Pulmonary artery endothelial cell (primary cell): ENCODE data around the gene FUT6. TPM values are rescaled to one million over a fixed set of nuclear protein-coding genes. Genes with fewer than 3 reads are reported as not detected.

Experiments
- DNase-seq: peaks from one replicate; pipeline ENCODE4 v3.0.0-alpha.2; 2011; ENCODE audit warnings: low read depth, low spot score
- total RNA-seq: library from RNA; depleted of rRNA; stranded (reverse); fragments of >200 nt; gene quantifications from 2 replicates; pipeline ENCODE4 v1.2.3, GENCODE V29; 2014

FUT6 gene
- total RNA-seq, 1 donor from 2014 or later, result not detected

DNA sequence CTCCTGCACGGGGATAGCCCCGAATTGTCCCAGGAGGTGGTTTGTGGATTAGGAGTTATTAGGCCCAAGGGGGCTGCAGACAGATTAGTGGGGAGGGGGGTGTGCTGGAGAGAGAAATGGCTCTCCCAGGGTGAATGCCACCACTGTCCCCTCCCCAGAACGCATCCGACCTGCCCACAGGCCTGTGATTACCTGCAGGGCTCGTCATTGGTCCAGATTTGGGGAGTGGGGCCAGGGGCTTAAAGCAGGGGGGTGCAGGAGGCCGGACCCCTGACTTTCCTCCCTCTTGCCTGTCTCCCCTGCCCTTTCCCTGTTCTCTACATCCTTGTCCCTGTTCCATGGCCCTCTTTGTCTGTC, 33.4 kb downstream of the FUT6 start:
- no peak for DNase-seq

DNA sequence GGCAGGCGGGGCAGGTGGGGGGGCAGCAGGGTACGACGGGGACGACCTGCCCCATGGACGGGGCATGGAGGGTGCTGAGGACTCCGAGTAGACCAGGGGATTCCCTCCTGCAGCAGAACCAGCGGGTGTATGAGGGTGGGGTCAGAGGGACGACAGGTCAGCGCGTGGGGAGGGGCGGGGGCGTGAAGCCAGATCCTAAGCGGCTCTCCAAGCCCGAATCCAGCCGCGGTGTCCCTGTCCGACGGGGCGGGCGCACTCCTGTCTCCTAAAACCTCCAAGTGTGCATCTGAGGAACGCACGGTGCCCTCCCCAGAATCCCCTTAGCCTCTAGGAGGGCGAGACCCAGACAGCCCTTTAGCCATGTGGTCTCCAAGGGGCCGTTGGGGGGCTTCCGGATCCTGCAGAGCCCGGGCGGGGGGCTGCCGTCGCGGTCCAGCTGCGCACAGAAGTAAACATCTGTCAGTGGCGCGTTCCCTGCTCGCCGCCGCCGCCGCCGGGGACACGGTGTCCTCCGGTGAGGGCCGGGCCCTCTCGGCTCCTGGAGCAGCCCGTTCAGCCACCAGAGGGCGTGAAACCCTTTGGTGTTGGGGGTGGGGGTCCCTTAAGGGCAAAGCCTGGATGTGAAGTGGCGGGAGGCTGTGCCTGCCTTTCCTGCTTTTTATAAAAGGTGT, 33.9 kb downstream of the FUT6 start:
- no peak for DNase-seq

DNA sequence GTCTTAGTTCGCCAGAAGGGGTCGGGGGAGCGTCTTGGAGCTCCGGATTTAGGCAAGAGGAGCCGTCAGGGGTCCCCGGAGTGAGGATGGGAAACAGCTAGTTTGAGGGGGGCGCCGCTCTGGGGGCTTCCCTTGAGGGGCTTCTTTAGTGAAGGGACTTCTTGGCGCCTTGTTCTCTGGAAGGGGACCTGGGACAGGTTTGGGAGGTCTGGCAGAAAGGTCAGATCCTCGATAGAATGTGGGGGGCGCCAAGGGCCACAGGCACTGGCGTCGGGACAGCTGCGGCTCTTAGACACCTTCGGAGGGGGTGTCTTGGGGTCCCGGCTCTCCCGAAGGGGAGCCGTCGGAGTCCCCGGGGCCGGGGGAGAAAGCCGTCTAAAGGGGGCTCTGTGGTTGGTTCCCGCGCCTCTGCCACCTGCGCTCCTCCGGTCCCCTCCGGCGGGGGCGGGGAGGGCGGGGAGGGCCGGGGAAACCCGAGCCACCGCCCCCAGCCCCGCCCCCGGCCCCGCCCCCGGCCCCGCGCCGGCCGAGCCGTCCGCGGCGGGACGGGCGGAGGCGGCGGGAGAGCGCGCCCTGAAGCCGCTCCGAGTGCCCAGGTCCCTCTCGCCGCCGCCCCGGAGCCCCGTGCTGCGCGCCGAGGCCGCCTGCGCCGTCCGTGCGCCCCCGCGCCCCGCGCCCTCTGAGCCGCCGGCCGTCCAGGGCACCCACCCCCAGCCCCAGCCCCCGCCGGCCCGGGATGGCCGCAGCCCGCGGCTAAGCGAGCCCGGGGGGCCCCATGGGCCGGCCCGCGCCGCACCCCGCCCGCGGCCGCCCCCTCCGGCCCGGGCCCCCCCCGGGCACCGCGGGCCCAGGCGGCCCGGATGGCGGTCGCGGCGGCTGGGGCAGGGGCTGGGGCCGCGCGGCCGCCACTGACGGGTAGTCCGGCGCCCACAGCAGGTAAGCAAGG, 34.7 kb downstream of the FUT6 start, which contains the start of gene NRTN:
Gene NRTN (plus strand): TSS at position 552 of the 946 bp plus-strand sequence. CDS start 19,099 bp downstream, outside the sequence.
- no peak for DNase-seq

DNA sequence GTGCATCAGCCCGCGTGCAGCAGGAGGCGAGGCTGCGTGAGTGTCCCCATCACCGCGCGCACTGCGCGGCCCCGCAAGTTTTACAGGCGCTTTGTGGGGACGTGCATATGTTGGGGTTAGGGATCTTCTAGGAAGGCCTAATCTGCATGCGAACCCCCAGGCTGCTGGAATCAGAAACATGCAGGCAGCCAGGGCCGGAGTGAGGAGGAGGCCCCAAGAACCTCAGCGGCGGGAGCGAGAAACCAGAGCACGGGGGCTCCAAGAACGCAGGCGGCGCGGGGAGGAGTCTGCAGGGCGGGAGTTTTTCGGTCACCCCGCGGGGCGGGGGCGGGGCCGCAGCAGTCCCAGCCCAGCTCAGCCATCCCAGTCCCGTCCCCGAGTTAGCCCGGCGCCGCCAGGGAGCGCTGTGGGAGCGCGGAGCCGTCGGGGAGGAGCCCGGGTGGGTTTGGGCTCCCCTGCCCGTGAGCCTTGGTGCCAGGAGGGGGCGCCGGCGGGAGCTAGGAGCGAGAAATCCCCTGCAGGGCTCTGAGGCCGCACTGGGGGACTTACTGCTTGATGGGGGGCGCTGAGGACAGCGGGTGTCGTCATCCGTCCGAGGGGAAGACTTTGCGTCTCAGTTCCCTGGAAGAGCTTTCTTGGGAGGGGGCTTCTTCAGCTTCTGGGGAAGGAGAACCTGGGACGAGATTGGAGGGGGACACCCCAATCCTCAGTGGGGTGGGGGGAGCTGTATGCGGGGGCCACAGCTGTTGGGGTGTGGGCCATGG, 35.6 kb downstream of the FUT6 start:
- peak; percentile 46 for DNase-seq

DNA sequence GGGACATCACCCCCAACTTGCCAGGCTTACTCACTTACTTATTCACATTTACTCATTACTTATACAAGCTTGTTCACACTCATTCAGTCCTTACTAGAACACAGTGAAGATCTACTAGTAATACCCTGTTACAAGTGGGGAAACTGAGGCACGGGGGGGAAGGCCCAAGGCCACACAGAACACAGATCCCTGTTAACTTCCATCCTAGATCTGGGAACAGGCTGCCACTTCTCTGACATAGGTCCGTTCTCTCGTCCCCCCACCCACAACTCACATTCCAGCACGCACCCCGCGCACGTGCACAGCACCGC, 36.1 kb downstream of the FUT6 start:
- DNase-seq, result no peak

DNA sequence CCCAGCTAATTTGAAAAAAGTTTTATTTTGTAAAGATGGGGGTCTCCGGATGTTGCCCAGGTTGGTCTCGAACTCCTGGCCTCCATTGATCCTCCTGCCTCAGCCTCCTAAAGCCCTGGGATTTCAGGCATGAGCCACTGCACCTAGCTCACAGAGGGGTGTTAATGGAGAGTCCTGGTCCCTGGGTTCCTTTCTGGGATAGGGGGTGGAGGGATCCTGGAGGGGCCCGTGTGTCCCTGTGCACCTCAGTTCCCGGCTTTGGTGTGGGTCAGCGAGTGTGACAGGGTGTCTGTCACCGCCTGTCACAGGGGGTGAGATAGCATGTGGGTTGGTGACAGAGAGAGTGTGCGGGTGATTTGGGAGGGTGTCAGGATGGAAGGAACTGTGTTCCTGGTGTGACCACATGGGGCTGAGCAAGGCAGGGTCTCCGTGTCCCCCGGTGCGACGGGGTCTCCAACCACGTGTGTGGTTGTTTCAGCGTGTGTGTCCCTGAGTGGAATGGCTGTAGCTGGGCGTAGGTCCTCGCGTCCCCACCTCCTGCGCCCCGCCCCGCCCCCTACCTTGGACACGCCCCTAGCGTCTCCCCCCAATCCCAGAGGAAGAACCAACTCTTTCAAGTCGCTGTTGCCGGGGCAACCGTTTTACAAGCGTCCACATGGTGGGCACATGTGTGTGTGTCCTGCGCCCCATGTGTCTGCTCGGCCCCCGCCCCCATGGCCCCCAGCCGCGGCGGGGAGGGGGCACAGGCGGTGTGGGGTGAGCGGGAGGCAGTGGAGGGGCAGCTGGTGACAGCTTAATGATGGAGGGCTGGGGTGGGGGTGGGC, 37.5 kb downstream of the FUT6 start:
- DNase-seq, result no peak

DNA sequence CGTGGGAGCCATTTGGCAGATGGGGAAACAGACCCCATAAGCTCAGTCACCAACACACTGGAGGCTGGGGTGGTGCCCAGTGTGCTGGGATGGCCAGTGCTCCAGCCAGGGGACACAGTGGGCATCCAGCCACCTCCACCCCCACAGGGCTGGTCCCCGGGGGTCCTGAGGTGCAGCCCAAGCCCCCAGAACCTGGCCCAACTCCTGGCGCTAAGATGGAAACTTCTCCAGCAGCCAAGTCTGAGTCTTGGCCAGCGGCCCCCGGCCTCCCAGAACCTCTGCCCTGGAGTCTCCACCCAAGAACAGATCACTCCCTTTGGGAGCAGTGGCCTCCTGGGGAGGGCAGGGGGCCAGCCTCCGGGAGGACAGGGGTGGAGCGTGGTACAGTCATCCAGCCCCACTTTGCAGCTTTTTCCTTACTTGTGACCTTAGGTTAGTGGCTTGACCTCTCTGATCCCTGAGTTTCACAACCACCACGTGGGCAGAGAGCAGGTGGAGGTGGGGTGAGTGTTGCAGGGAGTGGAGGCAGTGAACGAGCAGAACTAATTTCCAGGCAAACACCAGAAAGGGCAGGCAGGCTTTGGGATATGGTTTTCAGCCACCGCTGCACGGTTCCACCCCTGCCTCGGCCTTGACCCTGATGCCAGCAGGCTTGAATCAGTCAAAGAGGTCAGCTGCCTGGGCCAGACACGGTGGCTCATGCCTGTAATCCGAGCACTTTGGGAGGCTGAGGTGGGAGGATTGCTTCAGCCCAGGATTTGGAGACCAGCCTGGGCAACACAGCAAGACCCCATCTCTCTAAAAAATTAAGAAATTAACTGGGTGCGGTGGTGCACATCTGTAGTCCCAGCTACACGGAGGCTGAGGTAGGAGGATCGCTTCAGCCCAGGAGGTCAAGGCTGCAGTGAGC, 38.9 kb downstream of the FUT6 start:
- DNase-seq, result no peak

DNA sequence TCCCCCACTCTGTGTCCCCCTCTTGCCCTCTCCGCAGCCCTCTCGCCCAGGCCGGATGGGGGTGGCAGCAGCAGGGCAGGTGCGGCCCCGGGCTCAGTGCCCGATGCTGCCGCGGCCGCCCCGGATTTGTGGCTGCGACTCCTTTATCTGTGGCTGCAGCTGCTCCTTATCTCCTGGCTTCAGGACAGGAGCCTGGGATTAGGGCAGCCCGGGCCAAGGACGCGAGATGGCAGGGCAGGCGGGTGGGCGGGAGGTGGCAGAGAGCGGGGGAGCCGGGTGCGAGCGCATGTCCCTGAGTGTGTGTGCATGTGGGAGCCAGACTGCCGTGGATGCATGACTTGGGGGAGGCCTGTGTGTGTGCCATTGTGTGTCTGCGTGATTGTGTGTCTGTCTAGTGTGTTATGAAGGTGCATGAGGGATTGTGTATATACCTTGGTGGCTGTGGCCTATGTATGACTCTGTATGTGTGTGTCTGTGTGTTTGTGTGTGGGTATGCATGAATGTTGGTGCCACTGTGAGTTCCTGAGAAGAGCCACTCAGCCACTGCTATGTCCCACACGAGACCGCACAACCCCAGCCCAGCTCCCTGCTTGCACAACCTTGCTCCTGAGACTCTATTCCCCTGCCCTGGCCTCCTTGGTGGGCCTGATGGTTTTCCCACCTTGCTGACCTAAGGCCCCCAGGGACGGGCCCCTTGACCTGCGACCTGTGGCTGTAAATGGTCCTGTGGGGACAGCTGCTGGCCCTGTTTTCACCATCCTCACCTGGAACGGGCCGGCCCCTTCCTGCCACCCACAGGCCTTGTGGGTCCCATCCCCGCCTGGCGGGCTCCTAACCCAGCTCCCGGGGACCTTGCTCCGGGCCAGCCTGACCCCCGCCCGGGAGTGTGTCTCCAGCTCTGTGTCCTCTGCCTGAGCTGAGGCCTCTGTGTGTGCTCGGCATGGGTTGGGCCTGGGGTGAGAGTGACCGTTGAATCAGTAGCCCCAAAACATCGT, 40.0 kb downstream of the FUT6 start:
- no peak for DNase-seq

DNA sequence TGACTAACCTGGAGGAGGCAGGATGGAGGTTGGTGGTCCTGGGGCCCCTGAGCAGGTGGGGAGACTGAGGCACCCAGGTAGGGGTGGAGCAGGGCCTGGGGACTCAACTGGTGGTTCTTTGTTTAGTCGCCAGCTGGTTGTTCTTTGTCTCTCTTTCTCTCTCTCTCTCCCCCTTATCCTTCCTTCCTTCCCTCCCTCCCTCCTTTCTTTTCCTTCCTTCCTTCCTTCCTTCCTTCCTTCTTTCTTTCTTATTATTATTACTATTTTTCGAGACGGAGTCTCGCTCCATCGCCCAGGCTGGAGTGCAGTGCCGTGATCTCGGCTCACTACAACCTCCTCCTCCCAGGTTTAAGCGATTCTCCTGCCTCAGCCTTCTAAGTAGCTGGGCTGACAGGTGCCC, 41.3 kb downstream of the FUT6 start:
- DNase-seq, result no peak

DNA sequence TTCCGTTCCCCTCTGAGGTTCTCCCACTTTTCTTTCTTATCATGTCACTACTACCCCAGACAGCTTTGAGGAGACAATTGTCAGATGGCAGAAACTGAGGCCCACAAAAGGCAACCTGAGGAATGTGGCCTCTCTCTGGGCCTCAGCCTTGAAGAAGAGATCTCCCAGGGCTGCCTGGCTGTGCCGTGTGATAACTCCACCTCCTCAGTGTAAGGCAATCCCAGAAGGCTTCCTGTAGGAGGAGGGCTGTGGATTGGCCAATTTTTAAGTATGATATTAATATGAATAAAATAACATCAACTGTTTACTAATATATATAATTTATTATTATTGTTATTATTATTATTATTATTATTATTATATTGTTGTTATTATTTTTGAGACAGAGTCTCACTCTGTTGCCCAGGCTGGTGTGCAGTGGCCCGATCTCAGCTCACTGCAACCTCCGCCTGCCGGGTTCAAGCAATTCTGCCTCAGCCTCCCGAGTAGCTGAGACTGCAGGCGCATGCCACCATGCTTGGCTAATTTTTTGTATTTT, 44.1 kb downstream of the FUT6 start:
- no peak for DNase-seq

DNA sequence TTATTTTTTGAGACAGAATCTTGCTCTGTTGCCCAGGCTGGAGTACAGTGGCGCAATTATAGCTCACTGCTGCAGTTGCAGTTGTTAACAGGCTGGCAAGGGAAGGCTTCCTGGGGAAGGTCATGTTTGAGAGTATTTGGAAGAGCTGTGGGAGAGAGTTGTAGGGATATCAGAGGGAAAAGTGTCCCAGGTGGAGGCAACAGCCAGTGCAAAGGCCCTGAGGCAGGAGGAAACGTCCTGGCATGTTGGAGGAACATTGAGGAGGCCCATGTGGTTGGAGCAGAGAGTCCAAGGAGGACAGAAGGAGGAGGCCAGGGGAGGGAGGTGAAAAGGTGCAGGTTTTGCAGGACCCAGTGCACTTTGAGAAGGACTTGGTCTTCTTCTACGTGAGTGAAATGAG, 46.3 kb downstream of the FUT6 start:
- no peak for DNase-seq

DNA sequence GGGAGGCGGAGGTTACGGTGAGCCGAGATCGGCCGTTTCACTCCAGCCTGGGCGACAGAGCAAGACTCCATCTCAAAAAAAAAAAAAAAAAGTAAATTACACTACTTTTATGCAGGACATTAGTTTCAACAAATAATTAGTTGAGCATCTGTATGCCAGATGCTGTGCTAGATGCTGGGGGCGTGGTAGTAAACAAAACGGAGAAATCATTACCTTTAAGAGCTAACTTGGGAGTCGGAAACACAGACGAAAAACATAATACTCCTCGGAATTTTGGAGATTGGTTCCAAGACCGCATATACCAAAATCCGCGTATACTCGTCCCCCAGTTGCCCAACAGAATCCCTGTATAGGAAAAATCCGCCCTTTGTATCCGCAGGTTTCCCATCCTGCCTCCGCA, 47.3 kb downstream of the FUT6 start:
- DNase-seq, result no peak

DNA sequence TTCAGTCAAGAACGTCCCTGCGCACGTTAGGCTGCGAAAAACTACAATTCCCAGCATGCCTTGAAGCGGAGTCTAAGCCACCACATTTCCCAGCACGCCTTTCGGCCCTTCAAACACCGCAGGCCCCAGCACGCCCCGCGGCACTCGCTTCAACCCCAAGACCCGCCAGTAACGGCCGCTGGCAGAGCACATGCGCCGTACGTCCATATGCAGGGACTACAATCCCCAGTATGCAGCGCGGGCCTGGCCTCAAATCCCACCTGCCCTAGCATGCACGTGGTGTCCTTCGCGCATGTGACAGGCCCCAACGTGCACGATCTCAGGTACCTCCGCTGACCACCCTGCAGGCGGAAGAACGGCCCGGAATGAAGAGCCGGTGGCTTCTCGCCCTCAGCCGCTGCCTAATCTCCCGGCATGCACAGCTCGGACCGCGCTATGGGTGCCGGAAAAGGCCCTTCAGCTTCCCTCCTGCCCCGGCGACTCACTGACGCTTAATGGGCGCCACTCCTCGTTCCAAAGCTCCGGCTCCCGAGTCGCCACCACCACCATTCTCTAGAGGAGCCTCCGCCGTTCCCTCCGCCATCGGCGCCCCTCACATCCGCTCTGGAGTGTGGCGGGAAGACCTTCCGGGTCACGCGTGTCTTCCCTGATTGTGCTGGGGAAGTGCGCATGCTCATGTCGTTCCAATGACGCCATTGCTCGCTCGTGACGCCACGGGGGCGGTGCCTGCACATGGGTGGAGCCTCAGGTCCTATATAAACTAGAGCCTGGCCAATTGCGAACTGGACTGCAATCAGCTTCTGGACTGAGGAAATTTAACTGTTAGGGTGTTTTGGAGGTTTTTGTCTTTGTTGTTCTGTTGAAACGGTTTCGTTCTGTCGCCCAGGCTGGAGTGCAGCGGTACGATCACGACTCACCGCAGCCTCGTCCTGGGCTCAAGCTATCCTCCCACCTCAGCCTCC, 48.7 kb downstream of the FUT6 start, which contains the start of gene DUS3L:
Gene DUS3L (minus strand): TSS at position 605 of the 962 bp plus-strand sequence. CDS start 22 bp downstream, at position 583.
- peak; percentile 93 for DNase-seq

DNA sequence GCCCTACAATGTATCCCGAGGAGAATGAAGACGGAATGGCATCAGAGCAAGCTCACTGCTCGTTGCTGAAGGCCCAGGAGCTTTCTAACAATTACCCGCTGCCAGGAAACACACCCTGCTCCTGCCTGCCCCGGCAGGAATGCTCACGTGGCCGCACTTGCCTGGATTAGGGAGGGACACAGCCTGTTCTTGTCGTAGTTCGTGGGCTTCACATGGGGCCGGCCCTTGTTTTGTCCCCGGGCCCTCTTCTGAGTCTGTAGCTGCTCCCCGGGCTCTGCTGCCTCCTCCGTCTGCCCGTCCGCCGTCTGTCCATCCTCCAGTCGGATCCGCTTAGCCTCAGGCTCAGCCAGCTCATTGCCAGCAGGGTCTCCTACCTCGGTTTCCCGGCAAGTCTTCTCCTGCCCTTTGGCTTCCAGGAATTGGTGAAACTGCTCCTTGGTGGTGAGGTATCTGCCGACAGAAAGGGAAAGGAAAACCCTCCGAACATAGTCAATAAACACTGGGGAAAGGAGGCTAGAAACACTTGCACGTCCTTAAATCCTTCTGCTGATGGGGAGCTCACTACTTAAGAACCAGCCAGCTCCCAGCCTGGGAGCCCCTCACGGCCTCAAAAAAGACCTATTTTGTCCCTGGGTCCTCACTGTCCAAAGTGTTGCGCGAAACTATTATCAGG, 49.5 kb downstream of the FUT6 start:
- DNase-seq, result no peak

DNA sequence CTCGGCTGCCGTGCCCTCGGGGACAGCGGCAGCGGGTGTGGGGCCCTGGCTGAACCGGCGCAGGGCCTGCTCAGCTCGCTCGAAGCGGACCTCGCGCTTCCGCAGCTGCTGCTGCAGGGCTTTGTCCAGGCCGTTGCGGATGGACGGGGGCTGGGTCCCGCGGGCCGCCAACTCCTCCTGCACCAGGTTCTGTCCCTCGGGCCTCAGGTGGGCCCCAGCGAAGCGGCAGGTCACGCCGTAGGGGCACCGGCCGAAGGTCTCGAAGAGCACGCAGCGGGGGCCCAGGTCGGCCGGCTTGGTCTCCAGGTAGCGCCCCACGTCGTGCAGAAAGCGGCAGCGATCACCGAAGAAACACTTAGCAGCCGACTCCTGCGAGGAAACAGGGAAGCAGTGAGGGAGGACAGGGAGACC, 50.1 kb downstream of the FUT6 start:
- no peak for DNase-seq

DNA sequence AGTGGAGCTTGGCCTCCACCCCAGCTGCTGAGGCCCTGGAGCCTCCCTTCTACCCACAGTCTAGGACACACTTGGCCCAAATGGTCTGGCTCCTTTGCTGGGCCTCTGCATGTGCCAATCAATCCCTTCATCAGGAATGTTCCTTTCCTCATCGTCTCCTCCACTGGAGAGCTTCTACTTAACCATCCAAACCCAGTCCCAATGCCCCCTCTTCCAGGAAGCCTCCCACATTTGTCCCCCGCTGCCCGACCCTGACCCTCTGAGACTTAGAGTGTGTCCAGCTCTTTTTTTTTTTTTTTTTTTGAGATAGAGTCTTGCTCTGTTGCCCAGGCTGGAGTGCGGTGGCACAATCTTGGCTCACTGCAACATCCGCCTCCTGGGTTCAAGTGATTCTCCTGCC, 51.1 kb downstream of the FUT6 start:
- DNase-seq, result no peak
